ENCODE results near the gene TCHHL1. TPM values are rescaled to one million over a fixed set of nuclear protein-coding genes. Genes with fewer than 3 reads are reported as not detected.

TCHHL1 gene
- polyA plus RNA-seq, 1 donor (not counting 4 experiments of a cell fraction or from before 2014, with no cell fraction given) = not detected

- TF ChIP-seq CTCF (optimal IDR thresholded peaks at IDR 0.05 in 1 of 3, IDR thresholded peaks at IDR 0.05 in 1 of 3, conservative IDR thresholded peaks at IDR 0.05 in 1 of 3; ENCODE audit: extremely low read depth in 1 of 3, insufficient read depth in 2 of 3, low read length in 3 of 3) (peak in 2 of 3 experiments; percentile 13 to 49), EZH2 (IDR thresholded peaks at IDR 0.05; ENCODE audit: low read length) (no peak)
- H3K4me2 ChIP-seq (ENCODE audit: control insufficient read depth, extremely low read depth, insufficient read depth, low read depth, low read length) = peak overlapping the region; percentile 44
- DNase-seq (ENCODE audit: low read depth, low spot score) = no peak
- no peaks in the 10 kb centered on the region for H3K79me2 ChIP-seq (ENCODE audit: control insufficient read depth, insufficient read depth, low read length)
- H3K27ac ChIP-seq (ENCODE audit: control insufficient read depth, insufficient read depth, low read length) = peak overlapping the region; percentile 100
- no peaks in the 10 kb centered on the region for H3K36me3 ChIP-seq (ENCODE audit: control insufficient read depth in 2 of 2, extremely low read depth in 1 of 2, insufficient read depth in 2 of 2, low read length in 2 of 2)
- H3K9me3 ChIP-seq (ENCODE audit: control insufficient read depth, low read depth, low read length) = no peaks in the 10 kb centered on the region
- H2AFZ ChIP-seq (ENCODE audit: control insufficient read depth, low read length) = no peak overlapping the region
- peak; percentile 87 for FAIRE-seq
- H3K4me3 ChIP-seq (ENCODE audit: control insufficient read depth in 2 of 3, extremely low read depth in 1 of 3, insufficient read depth in 2 of 3, low read depth in 1 of 3, low read length in 3 of 3) = no peak overlapping the region
- H4K20me1 ChIP-seq (ENCODE audit: control insufficient read depth, extremely low read depth, insufficient read depth, low read length) = no peaks in the 10 kb centered on the region
- peaks cover 58% of the 10 kb centered on the region for H3K4me1 ChIP-seq (ENCODE audit: control insufficient read depth, extremely low read depth, insufficient read depth, low read length)
- dilution Hi-C loops (cut with MboI; ENCODE audit: extremely low pct_ligation_motif_present, low sequenced_read_pairs) = no loop called here
- peak overlapping the region; percentile 6 for H3K9ac ChIP-seq (ENCODE audit: control insufficient read depth, extremely low read depth, insufficient read depth, low read length)
- no peaks in the 10 kb centered on the region for H3K9me1 ChIP-seq (ENCODE audit: control insufficient read depth, extremely low read depth, insufficient read depth, low read length)
- H3K27me3 ChIP-seq (ENCODE audit: control insufficient read depth, extremely low read depth, insufficient read depth, low read length) = no peaks in the 10 kb centered on the region
Observed at GRCh38 chr1:152050886-152051675, 37.8 kb downstream of the TCHHL1 start.

GRCh38 chr1:152049291-152050083 lies 39.4 kb downstream of the TCHHL1 start:
- no peaks in the 10 kb centered on the region for H3K36me3 ChIP-seq (ENCODE audit: control insufficient read depth in 2 of 2, extremely low read depth in 1 of 2, insufficient read depth in 2 of 2, low read length in 2 of 2)
- H3K9me1 ChIP-seq (ENCODE audit: control insufficient read depth, extremely low read depth, insufficient read depth, low read length) = no peaks in the 10 kb centered on the region
- dilution Hi-C loops (cut with MboI; ENCODE audit: extremely low pct_ligation_motif_present, low sequenced_read_pairs) = no loop called here
- H2AFZ ChIP-seq (ENCODE audit: control insufficient read depth, low read length) = no peak overlapping the region
- peaks cover 61% of the 10 kb centered on the region for H3K4me1 ChIP-seq (ENCODE audit: control insufficient read depth, extremely low read depth, insufficient read depth, low read length)
- H3K27me3 ChIP-seq (ENCODE audit: control insufficient read depth, extremely low read depth, insufficient read depth, low read length) = no peaks in the 10 kb centered on the region
- DNase-seq (ENCODE audit: low read depth, low spot score) (no peak), FAIRE-seq (no peak)
- H3K4me2 ChIP-seq (ENCODE audit: control insufficient read depth, extremely low read depth, insufficient read depth, low read depth, low read length) = peak overlapping the region; percentile 87
- peak overlapping the region; percentile 100 for H3K27ac ChIP-seq (ENCODE audit: control insufficient read depth, insufficient read depth, low read length)
- TF ChIP-seq CTCF (optimal IDR thresholded peaks at IDR 0.05 in 1 of 3, IDR thresholded peaks at IDR 0.05 in 1 of 3, conservative IDR thresholded peaks at IDR 0.05 in 1 of 3; ENCODE audit: extremely low read depth in 1 of 3, insufficient read depth in 2 of 3, low read length in 3 of 3) (no peak), EZH2 (IDR thresholded peaks at IDR 0.05; ENCODE audit: low read length) (no peak)
- H3K4me3 ChIP-seq (ENCODE audit: control insufficient read depth in 2 of 3, extremely low read depth in 1 of 3, insufficient read depth in 2 of 3, low read depth in 1 of 3, low read length in 3 of 3) = no peak overlapping the region
- H3K9me3 ChIP-seq (ENCODE audit: control insufficient read depth, low read depth, low read length) = no peaks in the 10 kb centered on the region
- no peaks in the 10 kb centered on the region for H3K79me2 ChIP-seq (ENCODE audit: control insufficient read depth, insufficient read depth, low read length)
- no peaks in the 10 kb centered on the region for H4K20me1 ChIP-seq (ENCODE audit: control insufficient read depth, extremely low read depth, insufficient read depth, low read length)
- peak overlapping the region; percentile 96 for H3K9ac ChIP-seq (ENCODE audit: control insufficient read depth, extremely low read depth, insufficient read depth, low read length)

All from keratinocyte (primary cell).